GM23338 (cell line): ENCODE data around the gene WDR77.

Experiments used
- CREB1 ChIP-seq: fragments of 250-450 bp; sonication (Bioruptor Pico); IDR thresholded peaks from 2 replicates; pipeline ENCODE4 v1.5.0; 2020; ENCODE audit warnings: low read depth, mild to moderate bottlenecking, moderate library complexity
- CTCF ChIP-seq, 2 experiments: fragments of 200-600 bp in 1 of 2; sonication (generic) in 1 of 2; conservative IDR thresholded peaks; 2 replicates each; pipeline versions ENCODE4 v1.5.1 to v1.6.1; 2016 to 2017; ENCODE audit warnings: antibody characterized with exemption in 2 of 2, low read depth in 2 of 2, mild to moderate bottlenecking in 2 of 2, moderate library complexity in 1 of 2
- ETS1 ChIP-seq: IDR thresholded peaks from 2 replicates; pipeline ENCODE4 v1.6.1; 2016; ENCODE audit warnings: antibody characterized with exemption
- EZH2 ChIP-seq: fragments of 200-600 bp; sonication (generic); IDR thresholded peaks from one replicate; pipeline ENCODE4 v1.8.0; 2017; ENCODE audit warnings: antibody characterized with exemption, mild to moderate bottlenecking, low read depth; ENCODE audit not compliant: unreplicated experiment
- EZH2phosphoT487 ChIP-seq: fragments of 200-600 bp; sonication (generic); IDR thresholded peaks from one replicate; pipeline ENCODE4 v1.8.1; 2018; ENCODE audit warnings: antibody characterized with exemption; ENCODE audit not compliant: unreplicated experiment
- JUNB ChIP-seq: IDR thresholded peaks from one replicate; pipeline ENCODE4 v1.6.1; 2016; ENCODE audit warnings: antibody characterized with exemption; ENCODE audit not compliant: unreplicated experiment
- NANOG ChIP-seq: IDR thresholded peaks from 2 replicates; pipeline ENCODE4 v1.6.1; 2016; ENCODE audit warnings: antibody characterized with exemption, borderline replicate concordance
- POLR2AphosphoS5 ChIP-seq: IDR thresholded peaks from 2 replicates; pipeline ENCODE4 v1.6.1; 2016; ENCODE audit warnings: antibody characterized with exemption, low read depth
- REST ChIP-seq: IDR thresholded peaks from one replicate; pipeline ENCODE4 v1.6.1; 2018; ENCODE audit warnings: antibody characterized with exemption; ENCODE audit not compliant: unreplicated experiment
- STAT1 ChIP-seq: IDR thresholded peaks from one replicate; pipeline ENCODE4 v1.6.1; 2016; ENCODE audit warnings: antibody characterized with exemption; ENCODE audit not compliant: unreplicated experiment
- ZNF114 ChIP-seq: fragments of 250-450 bp; sonication (Bioruptor Pico); IDR thresholded peaks from 2 replicates; pipeline ENCODE4 v1.5.0; 2020; ENCODE audit warnings: mild to moderate bottlenecking, moderate library complexity
- ZNF331 ChIP-seq: fragments of 250-450 bp; sonication (Bioruptor Pico); IDR thresholded peaks from 2 replicates; pipeline ENCODE4 v1.5.0; 2020; ENCODE audit warnings: low read depth, mild to moderate bottlenecking, moderate library complexity

GRCh38 chr1:111441573-111442192, 7.4 kb downstream of the WDR77 start:
- TF ChIP-seq POLR2AphosphoS5 (no peak), CTCF (conservative IDR thresholded peaks at IDR 0.05; ENCODE audit: low read depth in 2 of 2) (peak; percentile 74 to 77), ETS1 (no peak), EZH2 (no peak), REST (no peak), CREB1 (CRISPR knock-in tag) (no peak), NANOG (no peak), JUNB (no peak), EZH2phosphoT487 (no peak), ZNF114 (CRISPR knock-in tag) (no peak), STAT1 (no peak), ZNF331 (no peak)
